Breast epithelium (tissue), 3 donors: ENCODE data around the gene SEPTIN1.

Experiments
- CTCF ChIP-seq, 3 donors: fragments of 450-650 bp; IDR thresholded peaks; one replicate each; pipeline ENCODE4 v1.5.1; 2016 to 2017; ENCODE audit warnings: antibody characterized with exemption in 3 of 3, mild to moderate bottlenecking in 3 of 3, moderate library complexity in 3 of 3
- POLR2A ChIP-seq: fragments of 450-650 bp; IDR thresholded peaks from one replicate; pipeline ENCODE4 v1.6.1; 2016; ENCODE audit warnings: antibody characterized with exemption, mild to moderate bottlenecking, moderate library complexity
- POLR2AphosphoS5 ChIP-seq, 3 donors: sonication (generic); formaldehyde crosslinking; IDR thresholded peaks; one replicate each; pipeline ENCODE4 v1.6.1; 2017; ENCODE audit warnings: antibody characterized with exemption in 3 of 3

- TF ChIP-seq POLR2A, result no peak
- TF ChIP-seq CTCF (IDR thresholded peaks at IDR 0.05), result no peak
- no peak for TF ChIP-seq POLR2AphosphoS5 (IDR thresholded peaks at IDR 0.05)
These were observed 27.8 kb downstream of the SEPTIN1 start for GRCh38 chr16:30354423-30355143.
